DOHH2 (cell line): ENCODE data around the gene IRAK4.

ENCODE experiments used
- H3F3A ChIP-seq: fragments of 200-600 bp; sonication (generic), shearing (Covaris generic); 2 replicates; pipeline ENCODE4 v1.6.0; 2016; ENCODE audit warnings: antibody characterized with exemption, mild to moderate bottlenecking; ENCODE audit not compliant: control insufficient read depth, insufficient read depth
- H3K27ac ChIP-seq: fragments of 200-600 bp; sonication (generic); 2 replicates; pipeline ENCODE4 v1.5.1; 2014; ENCODE audit warnings: low read depth, mild to moderate bottlenecking, low read length, moderate library complexity
- H3K27me3 ChIP-seq: fragments of 200-600 bp; sonication (generic); 2 replicates; pipeline ENCODE4 v1.6.1; 2014; ENCODE audit warnings: mild to moderate bottlenecking, low read length, mixed read lengths; ENCODE audit not compliant: control insufficient read depth
- H3K36me3 ChIP-seq: fragments of 200-600 bp; sonication (generic); 2 replicates; pipeline ENCODE4 v1.6.1; 2014; ENCODE audit warnings: mild to moderate bottlenecking, low read length, moderate library complexity, mixed read lengths; ENCODE audit not compliant: control insufficient read depth
- H3K4me1 ChIP-seq: fragments of 200-600 bp; sonication (generic); 2 replicates; pipeline ENCODE4 v1.6.1; 2014; ENCODE audit warnings: mild to moderate bottlenecking, low read length, mixed read lengths; ENCODE audit not compliant: control insufficient read depth
- H3K4me2 ChIP-seq: fragments of 200-600 bp; sonication (generic); 2 replicates; pipeline ENCODE4 v1.6.0; 2014; ENCODE audit warnings: mild to moderate bottlenecking, low read length, moderate library complexity
- H3K4me3 ChIP-seq: fragments of 200-600 bp; sonication (generic); 2 replicates; pipeline ENCODE4 v1.5.1; 2014; ENCODE audit warnings: mild to moderate bottlenecking, low read length, mixed read lengths
- H3K79me2 ChIP-seq: fragments of 200-600 bp; sonication (generic); 2 replicates; pipeline ENCODE4 v1.6.1; 2014; ENCODE audit warnings: mild to moderate bottlenecking, low read length, mixed read lengths; ENCODE audit not compliant: control insufficient read depth
- H3K9me2 ChIP-seq: fragments of 200-600 bp; sonication (generic); replicated peaks from 2 replicates; pipeline ENCODE4 v1.6.1; 2014; ENCODE audit warnings: mild to moderate bottlenecking, low read length, mixed read lengths; ENCODE audit not compliant: control insufficient read depth
- H3K9me3 ChIP-seq: fragments of 200-600 bp; sonication (generic); 2 replicates; pipeline ENCODE4 v1.6.1; 2014; ENCODE audit warnings: antibody characterized with exemption, low read length, mixed read lengths; ENCODE audit not compliant: control insufficient read depth, insufficient read depth
- H4K20me1 ChIP-seq: fragments of 200-600 bp; sonication (generic); 2 replicates; pipeline ENCODE4 v1.6.0; 2014; ENCODE audit warnings: low read depth, mild to moderate bottlenecking, antibody characterized with exemption, low read length, moderate library complexity; ENCODE audit not compliant: control insufficient read depth, insufficient read depth
- EZH2phosphoT487 ChIP-seq: fragments of 200-600 bp; sonication (generic); IDR thresholded peaks from 2 replicates; pipeline ENCODE4 v1.6.1; 2017; ENCODE audit warnings: borderline replicate concordance, mild to moderate bottlenecking, antibody characterized with exemption, low read length, moderate library complexity, mixed read lengths
- TF ChIP-seq, protein P1 (sequence below): fragments of 200-600 bp; sonication (generic); IDR thresholded peaks from one replicate; pipeline ENCODE4 v1.5.1; 2014; ENCODE audit warnings: antibody characterized with exemption, mild to moderate bottlenecking, low read depth, low read length; ENCODE audit not compliant: poor library complexity, severe bottlenecking

Gene IRAK4

DNA sequence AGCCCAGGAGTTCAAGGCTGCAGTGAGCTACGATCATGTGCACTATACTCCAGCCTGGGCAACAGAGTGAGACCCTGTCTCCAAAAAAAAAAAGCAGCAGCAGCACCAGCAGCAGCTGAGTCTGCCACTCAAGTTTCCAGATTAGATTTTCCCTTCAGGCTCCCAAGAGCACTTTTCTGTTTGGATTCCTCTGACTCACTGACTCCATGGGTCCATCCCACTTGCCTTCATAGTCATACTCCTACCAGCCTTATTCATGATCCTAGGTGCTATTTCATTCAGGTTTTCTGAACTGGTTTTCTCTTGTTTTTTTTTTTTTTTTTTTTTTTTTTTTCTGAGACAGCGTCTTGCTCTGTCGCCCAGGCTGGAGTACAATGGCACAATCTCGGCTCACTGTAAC lies 54.2 kb downstream of the IRAK4 start:
- Histone ChIP-seq H3K79me2 (no peaks in the 10 kb centered on the region), H3K4me1 (no peaks in the 10 kb centered on the region), H3F3A (no peaks in the 10 kb centered on the region), H3K9me3 (no peaks in the 10 kb centered on the region), H3K4me2 (no peak overlapping the region), H3K4me3 (no peak overlapping the region), H4K20me1 (no peaks in the 10 kb centered on the region), H3K9me2 (no peaks in the 10 kb centered on the region), H3K36me3 (no peaks in the 10 kb centered on the region), H3K27ac (no peak overlapping the region), H3K27me3 (no peaks in the 10 kb centered on the region)
- TF ChIP-seq EZH2phosphoT487, result no peak
- TF ChIP-seq, protein P1, sequence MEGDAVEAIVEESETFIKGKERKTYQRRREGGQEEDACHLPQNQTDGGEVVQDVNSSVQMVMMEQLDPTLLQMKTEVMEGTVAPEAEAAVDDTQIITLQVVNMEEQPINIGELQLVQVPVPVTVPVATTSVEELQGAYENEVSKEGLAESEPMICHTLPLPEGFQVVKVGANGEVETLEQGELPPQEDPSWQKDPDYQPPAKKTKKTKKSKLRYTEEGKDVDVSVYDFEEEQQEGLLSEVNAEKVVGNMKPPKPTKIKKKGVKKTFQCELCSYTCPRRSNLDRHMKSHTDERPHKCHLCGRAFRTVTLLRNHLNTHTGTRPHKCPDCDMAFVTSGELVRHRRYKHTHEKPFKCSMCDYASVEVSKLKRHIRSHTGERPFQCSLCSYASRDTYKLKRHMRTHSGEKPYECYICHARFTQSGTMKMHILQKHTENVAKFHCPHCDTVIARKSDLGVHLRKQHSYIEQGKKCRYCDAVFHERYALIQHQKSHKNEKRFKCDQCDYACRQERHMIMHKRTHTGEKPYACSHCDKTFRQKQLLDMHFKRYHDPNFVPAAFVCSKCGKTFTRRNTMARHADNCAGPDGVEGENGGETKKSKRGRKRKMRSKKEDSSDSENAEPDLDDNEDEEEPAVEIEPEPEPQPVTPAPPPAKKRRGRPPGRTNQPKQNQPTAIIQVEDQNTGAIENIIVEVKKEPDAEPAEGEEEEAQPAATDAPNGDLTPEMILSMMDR, result no peak

- Histone ChIP-seq H3F3A (no peaks in the 10 kb centered on the region), H3K79me2 (no peaks in the 10 kb centered on the region), H3K9me3 (no peaks in the 10 kb centered on the region), H3K27ac (no peak overlapping the region), H3K27me3 (no peaks in the 10 kb centered on the region), H3K9me2 (no peaks in the 10 kb centered on the region), H4K20me1 (no peaks in the 10 kb centered on the region), H3K4me3 (no peak overlapping the region), H3K4me2 (no peak overlapping the region), H3K36me3 (no peaks in the 10 kb centered on the region), H3K4me1 (no peaks in the 10 kb centered on the region)
- TF ChIP-seq EZH2phosphoT487, result no peak
- TF ChIP-seq, protein P1, result no peak
Observed at GRCh38 chr12:43815416-43815815, 56.7 kb downstream of the IRAK4 start.

DNA sequence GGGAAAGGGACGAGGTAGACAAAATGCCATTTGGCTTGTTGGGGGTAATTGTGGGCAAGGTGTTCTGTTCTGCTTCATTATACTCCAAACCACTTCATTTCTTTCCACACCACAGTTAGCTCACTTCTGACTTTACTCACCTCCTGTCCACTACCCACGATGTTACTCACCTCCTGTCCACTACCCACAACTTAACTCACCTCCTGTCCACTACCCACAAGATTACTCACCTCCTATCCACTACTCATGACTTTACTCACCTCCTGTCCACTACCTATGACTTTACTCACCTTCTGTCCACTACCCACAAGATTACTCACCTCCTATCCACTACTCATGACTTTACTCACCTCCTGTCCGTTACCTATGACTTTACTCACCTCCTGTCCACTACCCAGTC lies 57.4 kb downstream of the IRAK4 start:
- H3K4me3 ChIP-seq, result no peak overlapping the region
- H3K79me2 ChIP-seq, result no peaks in the 10 kb centered on the region
- H4K20me1 ChIP-seq, result no peaks in the 10 kb centered on the region
- H3F3A ChIP-seq, result no peaks in the 10 kb centered on the region
- no peak overlapping the region for H3K4me2 ChIP-seq
- no peaks in the 10 kb centered on the region for H3K9me3 ChIP-seq
- H3K27ac ChIP-seq, result no peak overlapping the region
- no peaks in the 10 kb centered on the region for H3K27me3 ChIP-seq
- TF ChIP-seq EZH2phosphoT487, result no peak
- TF ChIP-seq, protein P1, result no peak
- H3K9me2 ChIP-seq, result no peaks in the 10 kb centered on the region
- H3K4me1 ChIP-seq, result no peaks in the 10 kb centered on the region
- H3K36me3 ChIP-seq, result no peaks in the 10 kb centered on the region
